ENCODE measurements around the gene ICAM5. TPM values are rescaled to one million over a fixed set of nuclear protein-coding genes. Genes with fewer than 3 reads are reported as not detected.

ICAM5 gene
- total RNA-seq, 1 donor from 2014 or later: 0.38 TPM

DNA sequence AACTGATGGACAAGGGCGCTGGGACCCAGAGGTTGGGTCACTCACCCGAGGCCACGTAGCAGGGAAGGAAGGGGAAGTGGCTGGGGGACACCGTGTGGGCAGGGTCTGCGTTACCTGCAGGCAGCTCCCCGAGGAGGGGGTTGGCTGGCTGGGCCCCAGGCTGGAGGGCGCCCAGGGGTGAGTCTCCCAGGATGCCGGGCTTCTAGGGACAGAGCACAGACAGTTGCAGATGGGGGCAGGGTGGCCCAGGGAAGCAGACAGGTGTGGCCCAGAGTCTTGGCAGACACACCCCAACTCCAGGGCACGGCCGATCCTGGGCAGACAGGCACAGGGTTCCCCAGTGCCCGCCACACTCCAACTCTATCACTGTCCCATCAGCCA lies 31.7 kb downstream of the ICAM5 start:
- TF ChIP-seq, protein P1, sequence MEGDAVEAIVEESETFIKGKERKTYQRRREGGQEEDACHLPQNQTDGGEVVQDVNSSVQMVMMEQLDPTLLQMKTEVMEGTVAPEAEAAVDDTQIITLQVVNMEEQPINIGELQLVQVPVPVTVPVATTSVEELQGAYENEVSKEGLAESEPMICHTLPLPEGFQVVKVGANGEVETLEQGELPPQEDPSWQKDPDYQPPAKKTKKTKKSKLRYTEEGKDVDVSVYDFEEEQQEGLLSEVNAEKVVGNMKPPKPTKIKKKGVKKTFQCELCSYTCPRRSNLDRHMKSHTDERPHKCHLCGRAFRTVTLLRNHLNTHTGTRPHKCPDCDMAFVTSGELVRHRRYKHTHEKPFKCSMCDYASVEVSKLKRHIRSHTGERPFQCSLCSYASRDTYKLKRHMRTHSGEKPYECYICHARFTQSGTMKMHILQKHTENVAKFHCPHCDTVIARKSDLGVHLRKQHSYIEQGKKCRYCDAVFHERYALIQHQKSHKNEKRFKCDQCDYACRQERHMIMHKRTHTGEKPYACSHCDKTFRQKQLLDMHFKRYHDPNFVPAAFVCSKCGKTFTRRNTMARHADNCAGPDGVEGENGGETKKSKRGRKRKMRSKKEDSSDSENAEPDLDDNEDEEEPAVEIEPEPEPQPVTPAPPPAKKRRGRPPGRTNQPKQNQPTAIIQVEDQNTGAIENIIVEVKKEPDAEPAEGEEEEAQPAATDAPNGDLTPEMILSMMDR (IDR thresholded peaks at IDR 0.05; ENCODE audit: insufficient read depth, low read length, poor library complexity, severe bottlenecking): no peak
- no peak overlapping the region for H3K4me3 ChIP-seq (ENCODE audit: low read depth, low read length)
- DNase-seq (ENCODE audit: low read depth): no peak
- peaks cover 5% of the 10 kb centered on the region for H3K36me3 ChIP-seq (ENCODE audit: control insufficient read depth, insufficient read depth, low read length)
- no peaks in the 10 kb centered on the region for H3K27me3 ChIP-seq (ENCODE audit: control insufficient read depth, insufficient read depth, low read length)

DNA sequence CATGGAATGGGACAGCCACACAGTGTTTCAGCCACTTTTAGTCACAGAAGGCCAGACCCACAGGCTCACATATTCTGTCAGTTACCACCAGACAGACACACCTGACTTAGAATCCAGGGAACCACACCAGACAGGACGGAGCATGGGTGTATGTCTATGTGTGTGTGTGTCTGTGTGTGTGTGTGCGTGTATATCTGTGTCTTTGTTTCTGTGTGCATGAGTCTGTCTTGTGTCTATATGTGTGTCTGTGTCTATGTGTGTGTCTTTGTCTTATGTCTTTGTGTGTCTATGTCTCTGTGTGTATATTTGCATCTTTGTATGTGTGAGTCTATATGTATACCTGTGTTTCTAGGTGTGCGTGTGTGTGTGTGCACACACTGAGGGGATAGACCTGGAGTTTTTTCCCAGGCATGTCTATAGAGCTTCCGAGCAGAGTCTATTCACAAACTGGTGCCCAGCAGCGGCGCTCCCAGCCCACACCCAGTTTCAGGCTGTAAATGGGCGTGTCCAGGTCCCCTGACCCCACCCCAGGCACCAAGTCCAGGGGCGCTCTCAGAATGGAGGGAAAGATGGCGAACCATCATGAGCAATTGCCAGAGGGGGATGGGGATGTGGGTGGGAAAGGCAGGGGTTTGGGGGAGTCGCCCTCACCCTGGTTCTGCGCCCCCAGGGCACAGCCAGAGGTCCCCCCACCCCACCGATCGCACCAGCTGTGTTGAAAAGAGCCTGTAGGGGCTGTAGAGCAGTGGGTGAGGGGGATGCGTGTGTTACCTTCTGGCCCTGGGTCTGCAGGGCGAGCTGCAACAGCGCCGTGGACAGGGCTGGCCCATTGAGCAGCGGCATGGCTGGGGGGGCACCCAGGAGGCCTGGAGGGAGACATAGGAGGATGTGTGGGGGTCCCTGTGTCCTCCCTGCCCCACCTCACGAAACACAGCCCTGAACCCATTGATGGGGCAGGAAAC lies 32.4 kb downstream of the ICAM5 start:
- H3K36me3 ChIP-seq (ENCODE audit: control insufficient read depth, insufficient read depth, low read length): peaks cover 5% of the 10 kb centered on the region
- TF ChIP-seq, protein P1 (IDR thresholded peaks at IDR 0.05; ENCODE audit: insufficient read depth, low read length, poor library complexity, severe bottlenecking): no peak

DNA sequence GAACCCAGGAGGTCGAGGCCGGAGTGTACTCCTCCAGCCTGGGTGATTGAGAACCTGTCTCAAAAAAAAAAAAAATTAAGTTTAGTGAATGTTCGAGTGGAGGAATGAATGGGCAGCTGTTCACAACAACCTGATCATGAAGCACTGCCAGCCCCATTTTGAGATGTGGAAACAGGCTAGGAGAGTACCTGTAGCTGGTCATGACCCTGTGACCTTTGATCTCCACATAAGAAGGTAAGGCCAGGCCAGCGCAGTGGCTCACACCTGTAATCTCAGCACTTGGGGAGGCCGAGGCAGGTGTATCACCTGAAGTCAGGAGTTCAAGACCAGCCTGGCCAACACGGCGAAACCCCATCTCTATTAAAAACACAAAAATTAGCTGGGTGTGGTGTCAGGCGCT lies 36.0 kb downstream of the ICAM5 start:
- TF ChIP-seq, protein P1 (IDR thresholded peaks at IDR 0.05; ENCODE audit: insufficient read depth, low read length, poor library complexity, severe bottlenecking): no peak
- H3K27me3 ChIP-seq (ENCODE audit: control insufficient read depth, insufficient read depth, low read length): no peaks in the 10 kb centered on the region
- H3K4me3 ChIP-seq (ENCODE audit: low read depth, low read length): no peak overlapping the region
- H3K36me3 ChIP-seq (ENCODE audit: control insufficient read depth, insufficient read depth, low read length): peaks cover 6% of the 10 kb centered on the region
- no peak for DNase-seq (ENCODE audit: low read depth)

More for the DNA sequence above, 32.4 kb downstream of the ICAM5 start:
- Histone ChIP-seq H3K27me3 (ENCODE audit: control insufficient read depth, insufficient read depth, low read length) (no peaks in the 10 kb centered on the region), H3K4me3 (ENCODE audit: low read depth, low read length) (no peak overlapping the region)
- no peak for DNase-seq (ENCODE audit: low read depth)

DNA sequence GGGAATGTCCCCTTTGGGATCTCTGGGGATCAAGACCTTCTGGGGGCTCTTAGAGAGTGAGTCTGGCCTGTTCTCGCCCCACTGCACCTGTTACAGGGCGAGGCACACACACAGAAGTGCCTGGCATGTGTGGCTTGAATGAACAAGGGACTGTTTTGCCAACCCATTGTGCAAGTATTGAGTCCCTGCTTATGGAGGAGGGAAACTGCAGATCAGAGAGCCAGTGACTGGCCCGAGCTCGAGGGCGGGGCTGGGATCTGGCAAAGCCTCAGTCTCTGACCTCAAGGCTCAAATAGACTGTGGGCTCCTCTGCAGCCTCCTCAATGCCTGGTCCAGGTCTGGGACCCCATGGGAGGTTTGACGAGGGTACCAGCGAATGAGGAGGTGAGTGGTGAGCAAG lies 38.0 kb downstream of the ICAM5 start:
- DNase-seq (ENCODE audit: low read depth): no peak
- H3K4me3 ChIP-seq (ENCODE audit: low read depth, low read length): no peak overlapping the region
- TF ChIP-seq, protein P1 (IDR thresholded peaks at IDR 0.05; ENCODE audit: insufficient read depth, low read length, poor library complexity, severe bottlenecking): no peak
- peaks cover 6% of the 10 kb centered on the region for H3K36me3 ChIP-seq (ENCODE audit: control insufficient read depth, insufficient read depth, low read length)
- no peaks in the 10 kb centered on the region for H3K27me3 ChIP-seq (ENCODE audit: control insufficient read depth, insufficient read depth, low read length)

DNA sequence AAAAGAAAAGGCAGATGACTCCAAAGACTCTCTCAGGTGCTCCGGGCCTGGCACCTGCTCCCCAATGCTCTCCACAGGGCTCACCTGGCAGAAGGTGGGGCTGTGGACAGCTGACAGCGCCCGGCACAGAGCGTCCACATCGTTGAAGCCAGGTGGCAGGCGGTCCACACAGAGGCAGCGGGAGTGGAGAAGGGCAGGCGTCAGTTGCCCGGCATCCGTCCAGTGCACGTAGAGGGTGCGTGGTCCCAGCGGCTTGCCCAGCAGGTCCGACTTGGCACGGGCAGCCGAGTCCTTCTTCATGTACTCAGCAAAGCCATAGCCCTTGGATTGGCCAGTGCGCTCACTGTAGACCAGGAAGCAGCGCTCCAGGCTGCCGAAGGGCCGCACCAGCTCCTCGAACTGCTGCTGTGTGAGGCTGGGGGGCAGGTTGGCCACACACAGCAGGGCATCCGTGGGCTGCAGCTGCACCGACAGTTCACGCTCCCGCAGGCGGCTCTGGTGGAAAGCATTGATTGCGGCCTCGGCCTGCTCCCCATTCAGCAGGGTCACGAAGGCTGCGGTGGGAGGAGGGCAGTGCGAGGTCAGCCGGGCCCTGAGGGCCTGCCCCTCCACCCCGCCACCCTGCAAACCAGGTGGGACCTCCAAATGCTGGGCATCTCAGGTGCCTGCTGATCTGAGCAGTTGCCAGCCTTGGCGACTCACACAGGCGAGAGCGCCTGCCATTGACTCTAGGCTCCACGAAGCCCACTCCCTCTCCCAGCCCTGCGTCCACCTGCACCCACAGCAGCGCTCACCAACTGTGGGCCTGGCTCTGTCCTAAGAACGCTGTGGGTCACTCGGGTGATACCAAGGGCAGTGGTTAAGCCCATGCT lies 39.0 kb downstream of the ICAM5 start:
- DNase-seq (ENCODE audit: low read depth): no peak
- Histone ChIP-seq H3K36me3 (ENCODE audit: control insufficient read depth, insufficient read depth, low read length) (peaks cover 6% of the 10 kb centered on the region), H3K27me3 (ENCODE audit: control insufficient read depth, insufficient read depth, low read length) (no peaks in the 10 kb centered on the region), H3K4me3 (ENCODE audit: low read depth, low read length) (no peak overlapping the region)
- TF ChIP-seq, protein P1 (IDR thresholded peaks at IDR 0.05; ENCODE audit: insufficient read depth, low read length, poor library complexity, severe bottlenecking): no peak
